ENCODE measurements around the gene KIAA0586. TPM values are rescaled to one million over a fixed set of nuclear protein-coding genes. Genes with fewer than 3 reads are reported as not detected.

Gene KIAA0586
- total RNA-seq, result 24.6 and 35.7 TPM in 2 replicates

GRCh38 chr14:58427281-58428117, at the start of gene KIAA0586, which contains the start of gene TIMM9:
Gene KIAA0586 (plus strand): TSS chr14:58427719. CDS start chr14:58428265, 546 bp downstream.
Gene TIMM9 (minus strand): TSS chr14:58427531. CDS start chr14:58411945, 15,586 bp downstream.

GRCh38 chr14:58395812-58396788, 31.4 kb upstream of the KIAA0586 start, which contains the start of gene TOMM20L:
Gene TOMM20L (plus strand): TSS chr14:58395930. CDS start chr14:58395958, 28 bp downstream.

Other genes with a start within 250 kb of the KIAA0586 start
- gene ACTR10, start 227.6 kb upstream of the KIAA0586 start, total RNA-seq, result 43.9 and 50.4 TPM in 2 replicates
- 89.0 and 132 TPM in 2 replicates for gene PSMA3, start 182.9 kb upstream of the KIAA0586 start, total RNA-seq
- gene ARID4A, start 129.2 kb upstream of the KIAA0586 start, total RNA-seq, result 9.7 and 11.1 TPM in 2 replicates
- gene TOMM20L, start 31.8 kb upstream of the KIAA0586 start, total RNA-seq, result not detected in 2 replicates
- gene TIMM9, start 188 bp upstream of the KIAA0586 start, total RNA-seq, result 16.2 and 20.9 TPM in 2 replicates
- 7.9 and 27.4 TPM in 2 replicates for gene DACT1, start 210.2 kb downstream of the KIAA0586 start, total RNA-seq